Body of pancreas (tissue), 4 donors: Measurements from ENCODE around the gene NLRP3.

Experiments used
- CTCF ChIP-seq, 7 experiments: fragments of 450-650 bp in 4 of 7; fragments of 200-600 bp in 3 of 7; sonication (generic) in 3 of 7; IDR thresholded peaks; one replicate each; pipeline ENCODE4 v1.5.1; 2016 to 2019; ENCODE audit warnings: antibody characterized with exemption in 7 of 7
- POLR2A ChIP-seq, 3 donors: fragments of 450-650 bp; IDR thresholded peaks; one replicate each; pipeline ENCODE4 v1.6.1; 2016; ENCODE audit warnings: antibody characterized with exemption in 3 of 3, mild to moderate bottlenecking in 2 of 3

- TF ChIP-seq CTCF (IDR thresholded peaks at IDR 0.05) (no peak), POLR2A (IDR thresholded peaks at IDR 0.05) (no peak)
Measured at GRCh38 chr1:247421074-247421473, 5.1 kb downstream of the NLRP3 start.
